Measurements from ENCODE around the gene TBC1D22A. TPM values are rescaled to one million over a fixed set of nuclear protein-coding genes. Genes with fewer than 3 reads are reported as not detected.

TBC1D22A gene
- total and polyA plus RNA-seq, 9 of the 15 experiments (the other 6 are each of a cell fraction or from before 2014, with no cell fraction given): 0.20 to 11.5 (median 5.2) TPM

DNA sequence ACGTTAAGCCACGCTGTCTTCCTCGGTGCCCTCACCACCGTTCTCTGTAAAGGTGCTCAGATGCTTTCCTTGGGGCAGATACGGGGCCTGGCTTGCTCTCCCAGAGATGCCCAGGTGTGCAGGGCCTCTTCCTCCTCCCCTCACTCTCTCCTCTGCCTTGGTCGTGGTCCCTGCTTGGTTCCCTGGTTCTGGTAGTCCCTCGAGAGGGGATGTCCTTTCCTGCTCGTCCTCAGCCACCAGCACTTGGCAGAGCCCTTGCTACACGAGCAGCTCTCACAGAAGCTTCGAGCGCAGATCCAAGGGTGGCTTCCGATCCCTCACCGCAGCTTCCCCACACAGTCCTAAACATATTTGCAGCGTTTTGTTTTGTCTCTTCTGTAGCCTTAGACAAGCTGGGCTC, 298.8 kb downstream of the TBC1D22A start:
- Histone ChIP-seq H3K4me1 (replicated peaks in 1 of 2; ENCODE audit: control insufficient read depth in 2 of 2, insufficient read depth in 2 of 2, low read length in 2 of 2) (no peaks in the 10 kb centered on the region), H3K79me2 (ENCODE audit: control insufficient read depth, insufficient read depth, low read length) (no peaks in the 10 kb centered on the region), H3K27ac (ENCODE audit: extremely low read depth, low read depth, low read length) (no peak overlapping the region), H4K20me1 (replicated peaks; ENCODE audit: control insufficient read depth, insufficient read depth, low read length) (no peaks in the 10 kb centered on the region), H3K9me3 (replicated peaks; ENCODE audit: control insufficient read depth, insufficient read depth, low read depth, low read length) (no peaks in the 10 kb centered on the region), H2AFZ (ENCODE audit: low read depth, low read length) (no peak overlapping the region), H3K4me2 (ENCODE audit: insufficient read depth, low read length) (no peak overlapping the region), H3K9me1 (ENCODE audit: control insufficient read depth, insufficient read depth, low read length) (no peaks in the 10 kb centered on the region), H3K4me3 (no peak overlapping the region), H3K9ac (ENCODE audit: insufficient read depth in 1 of 2, low read depth in 2 of 2, low read length in 2 of 2) (no peak overlapping the region), H3K36me3 (ENCODE audit: control insufficient read depth, insufficient read depth, low read length) (no peaks in the 10 kb centered on the region), H3K27me3 (ENCODE audit: control insufficient read depth in 2 of 2, insufficient read depth in 2 of 2, low read length in 2 of 2) (no peaks in the 10 kb centered on the region)
- 70% methylated on average over 14 of the region's 14 CpGs for WGBS (ENCODE audit: insufficient coverage, low coverage, missing lambda C conversion rate)
- no TSS peak for BruUV-seq (replicated peaks)
- TF ChIP-seq CBX2 (IDR thresholded peaks at IDR 0.05; ENCODE audit: insufficient read depth, low read length, poor library complexity, severe bottlenecking): no peak
- TF ChIP-seq KDM2B (CRISPR knock-in tag; IDR thresholded peaks at IDR 0.05): no peak
- TF ChIP-seq ZNF77 (CRISPR knock-in tag; IDR thresholded peaks at IDR 0.05): no peak
- TF ChIP-seq FIP1L1 (IDR thresholded peaks at IDR 0.05; ENCODE audit: low read depth, low read length, poor library complexity, severe bottlenecking): no peak
- no peak for TF ChIP-seq HDAC3 (IDR thresholded peaks at IDR 0.05; ENCODE audit: borderline replicate concordance, partially characterized antibody)
- POLR2A ChIA-PET: no interaction called here
- intact Hi-C loops (cut with micrococcal nuclease): no loop called here
- no peak for FAIRE-seq
- no peak for ATAC-seq
- CTCF ChIA-PET (ENCODE audit: low intra/inter-chr PET ratio): no interaction called here
- no peak for DNase-seq (ENCODE audit: extremely low read depth in 1 of 4, low spot score in 3 of 4)
- in situ Hi-C loops (cut with MboI): no loop called here

DNA sequence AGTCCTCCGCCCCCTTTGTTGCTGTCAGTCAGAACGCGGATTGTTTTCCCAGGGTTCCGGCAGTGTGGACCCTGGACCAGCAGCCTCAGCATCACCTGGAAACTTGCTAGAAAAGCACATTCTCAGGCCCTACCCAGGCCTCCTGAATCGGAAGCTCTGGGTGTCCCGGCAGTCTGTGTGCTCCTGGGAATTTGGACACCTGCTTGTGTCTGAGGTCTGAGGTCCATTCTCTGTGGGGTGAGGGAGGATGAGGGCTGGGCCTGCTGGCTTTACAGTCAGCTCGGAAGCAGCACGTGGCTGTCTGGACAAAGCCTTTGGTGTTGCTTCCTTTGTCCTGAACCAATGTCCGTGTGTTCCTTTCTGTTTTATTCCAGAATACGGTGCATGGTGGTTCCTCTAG, 299.7 kb downstream of the TBC1D22A start:
- Histone ChIP-seq H3K4me3 (no peak overlapping the region), H3K79me2 (ENCODE audit: control insufficient read depth, insufficient read depth, low read length) (no peaks in the 10 kb centered on the region), H3K4me1 (replicated peaks in 1 of 2; ENCODE audit: control insufficient read depth in 2 of 2, insufficient read depth in 2 of 2, low read length in 2 of 2) (no peaks in the 10 kb centered on the region), H3K27me3 (ENCODE audit: control insufficient read depth in 2 of 2, insufficient read depth in 2 of 2, low read length in 2 of 2) (no peaks in the 10 kb centered on the region), H3K27ac (ENCODE audit: extremely low read depth, low read depth, low read length) (no peak overlapping the region), H3K9me3 (replicated peaks; ENCODE audit: control insufficient read depth, insufficient read depth, low read depth, low read length) (no peaks in the 10 kb centered on the region), H2AFZ (ENCODE audit: low read depth, low read length) (no peak overlapping the region), H4K20me1 (replicated peaks; ENCODE audit: control insufficient read depth, insufficient read depth, low read length) (no peaks in the 10 kb centered on the region), H3K9ac (ENCODE audit: insufficient read depth in 1 of 2, low read depth in 2 of 2, low read length in 2 of 2) (no peak overlapping the region; a peak in 1 of 4 replicates), H3K36me3 (ENCODE audit: control insufficient read depth, insufficient read depth, low read length) (no peaks in the 10 kb centered on the region), H3K9me1 (ENCODE audit: control insufficient read depth, insufficient read depth, low read length) (no peaks in the 10 kb centered on the region), H3K4me2 (ENCODE audit: insufficient read depth, low read length) (no peak overlapping the region)
- intact Hi-C loops (cut with micrococcal nuclease) (no loop called here), in situ Hi-C loops (cut with MboI) (no loop called here)
- CTCF ChIA-PET (ENCODE audit: low intra/inter-chr PET ratio): no interaction called here
- DNase-seq (ENCODE audit: extremely low read depth in 1 of 4, low spot score in 3 of 4): no peak
- no peak for FAIRE-seq
- BruUV-seq (replicated peaks): no TSS peak
- POLR2A ChIA-PET: no interaction called here
- ATAC-seq: no peak
- WGBS (ENCODE audit: insufficient coverage, low coverage, missing lambda C conversion rate): 74% methylated on average over 6 of the region's 10 CpGs
- TF ChIP-seq CEBPB (tag; IDR thresholded peaks at IDR 0.05) (no peak), RNF2 (IDR thresholded peaks at IDR 0.05) (no peak), HCFC1 (IDR thresholded peaks at IDR 0.05; ENCODE audit: low read depth, low read length) (no peak)

All from K562 (cell line).